KMS-11 (cell line): ENCODE results near the gene DNAJC17.

Experiments used
- H2AFZ ChIP-seq: fragments of 200-600 bp; sonication (generic); 2 replicates; pipeline ENCODE4 v1.6.1; 2016; ENCODE audit warnings: antibody characterized with exemption, mixed run types, low read depth
- H3K27ac ChIP-seq: fragments of 200-600 bp; sonication (generic); 2 replicates; pipeline ENCODE4 v1.6.1; 2016; ENCODE audit warnings: mild to moderate bottlenecking, mixed run types
- H3K27me3 ChIP-seq: fragments of 200-600 bp; sonication (generic); 2 replicates; pipeline ENCODE4 v1.6.1; 2017; ENCODE audit warnings: mild to moderate bottlenecking, low read depth, mixed run types, moderate library complexity; ENCODE audit not compliant: insufficient read depth
- H3K36me3 ChIP-seq: fragments of 200-600 bp; sonication (generic); 2 replicates; pipeline ENCODE4 v1.6.1; 2017; ENCODE audit warnings: mild to moderate bottlenecking, mixed run types; ENCODE audit not compliant: insufficient read depth
- H3K4me1 ChIP-seq: fragments of 200-600 bp; sonication (generic); 2 replicates; pipeline ENCODE4 v1.6.1; 2016; ENCODE audit warnings: mild to moderate bottlenecking, low read depth, mixed run types; ENCODE audit not compliant: poor library complexity, severe bottlenecking
- H3K4me2 ChIP-seq: fragments of 200-600 bp; sonication (generic); 2 replicates; pipeline ENCODE4 v1.7.0; 2016; ENCODE audit warnings: mild to moderate bottlenecking, mixed run types
- H3K4me3 ChIP-seq: fragments of 200-600 bp; sonication (generic); IDR thresholded peaks from 2 replicates; pipeline ENCODE4 v1.6.1; 2017; ENCODE audit warnings: low read depth, low read length, mixed read lengths; ENCODE audit not compliant: insufficient read depth
- H3K79me2 ChIP-seq: fragments of 200-600 bp; sonication (generic); 2 replicates; pipeline ENCODE4 v1.6.1; 2016; ENCODE audit warnings: low read depth, mixed run types; ENCODE audit not compliant: insufficient read depth
- H3K9ac ChIP-seq: fragments of 200-600 bp; sonication (generic); 2 replicates; pipeline ENCODE4 v1.6.1; 2016; ENCODE audit warnings: mild to moderate bottlenecking, mixed run types
- H4K20me1 ChIP-seq: fragments of 200-600 bp; sonication (generic); 2 replicates; pipeline ENCODE4 v1.6.1; 2016; ENCODE audit warnings: mild to moderate bottlenecking, mixed run types; ENCODE audit not compliant: insufficient read depth
- CTCF ChIP-seq: fragments of 200-600 bp; sonication (generic); conservative IDR thresholded peaks from 2 replicates; pipeline ENCODE4 v1.6.1; 2017; ENCODE audit warnings: low read depth, mild to moderate bottlenecking, antibody characterized with exemption, low read length, moderate library complexity, mixed read lengths

Gene DNAJC17

GRCh38 chr15:40843885-40844695, 36.8 kb upstream of the DNAJC17 start, which contains the start of gene SPINT1:
Gene SPINT1, plus strand, starts transcription at chr15:40844048. Its CDS starts 507 bp downstream, at chr15:40844555.
- Histone ChIP-seq H3K9ac (no peak within 1 kb of the TSS), H3K4me1 (peaks cover 12% of the 10 kb centered on the region), H4K20me1 (no peaks in the 10 kb centered on the region), H3K4me2 (no peak within 1 kb of the TSS; the same call in 1 of the 2 replicates), H2AFZ (peak within 1 kb of the TSS; percentile 41), H3K27ac (no peak within 1 kb of the TSS), H3K79me2 (no peaks in the 10 kb centered on the region), H3K27me3 (peaks cover 4% of the 10 kb centered on the region), H3K4me3 (no peak within 1 kb of the TSS), H3K36me3 (no peaks in the 10 kb centered on the region)
- no peak for TF ChIP-seq CTCF

GRCh38 chr15:40843261-40843884, 36.1 kb upstream of the DNAJC17 start:
- no peak overlapping the region for H3K27ac ChIP-seq
- no peak for TF ChIP-seq CTCF
- H3K79me2 ChIP-seq: no peaks in the 10 kb centered on the region
- no peak overlapping the region for H3K4me2 ChIP-seq
- no peaks in the 10 kb centered on the region for H4K20me1 ChIP-seq
- peaks cover 4% of the 10 kb centered on the region for H3K27me3 ChIP-seq
- H3K4me1 ChIP-seq: peaks cover 12% of the 10 kb centered on the region
- no peak overlapping the region for H3K4me3 ChIP-seq
- no peak overlapping the region for H3K9ac ChIP-seq
- H2AFZ ChIP-seq: peak overlapping the region; percentile 41
- no peaks in the 10 kb centered on the region for H3K36me3 ChIP-seq

- Histone ChIP-seq H3K9ac (no peak overlapping the region), H3K4me1 (peaks cover under 1% of the 10 kb centered on the region), H2AFZ (no peak overlapping the region), H3K4me3 (no peak overlapping the region), H3K79me2 (no peaks in the 10 kb centered on the region), H3K4me2 (no peak overlapping the region), H3K27me3 (peaks cover 4% of the 10 kb centered on the region), H3K36me3 (no peaks in the 10 kb centered on the region), H4K20me1 (no peaks in the 10 kb centered on the region), H3K27ac (no peak overlapping the region)
- TF ChIP-seq CTCF: no peak
Measured at GRCh38 chr15:40841741-40842140, 34.5 kb upstream of the DNAJC17 start.

GRCh38 chr15:40838756-40839155, 31.5 kb upstream of the DNAJC17 start:
- Histone ChIP-seq H2AFZ (no peak overlapping the region), H3K4me3 (no peak overlapping the region), H3K36me3 (no peaks in the 10 kb centered on the region), H3K4me2 (no peak overlapping the region), H3K4me1 (no peaks in the 10 kb centered on the region), H4K20me1 (no peaks in the 10 kb centered on the region), H3K9ac (no peak overlapping the region), H3K27ac (no peak overlapping the region), H3K27me3 (peaks cover 4% of the 10 kb centered on the region), H3K79me2 (no peaks in the 10 kb centered on the region)
- no peak for TF ChIP-seq CTCF
